HPDE6-E6E7 (cell line): ENCODE results near the gene TAS2R16.
"Not testable (repeated sequence)": the region's sequence is repeated elsewhere in the genome, so short reads cannot be mapped to it uniquely, and the experiment has no call there.

Source experiments
- DNase-seq: peaks from one replicate; pipeline ENCODE4 v3.0.0; 2011; ENCODE audit warnings: missing footprints; ENCODE audit errors: extremely low spot score

The TAS2R16 gene

GRCh38 chr7:122972056-122972455, 23.4 kb downstream of the TAS2R16 start:
- no peak for DNase-seq

GRCh38 chr7:122970740-122971725, 24.5 kb downstream of the TAS2R16 start:
- no peak for DNase-seq

- no peak for DNase-seq
These were observed 27.1 kb downstream of the TAS2R16 start for GRCh38 chr7:122968389-122968788.

GRCh38 chr7:122965306-122965705, 30.2 kb downstream of the TAS2R16 start:
- no peak for DNase-seq

GRCh38 chr7:122953678-122954077, 41.8 kb downstream of the TAS2R16 start:
- not testable (repeated sequence) for DNase-seq

GRCh38 chr7:122951006-122951405, 44.5 kb downstream of the TAS2R16 start:
- DNase-seq: no peak

GRCh38 chr7:122949186-122949585, 46.3 kb downstream of the TAS2R16 start:
- DNase-seq: no peak
